MM.1S (cell line): ENCODE measurements around the gene PPP4R3A.
"Not testable (repeated sequence)": the region's sequence is repeated elsewhere in the genome, so short reads cannot be mapped to it uniquely, and the experiment has no call there.

Source experiments
- DNase-seq: peaks from one replicate; pipeline ENCODE4 v3.0.0-alpha.2; 2015
- H2AFZ ChIP-seq: fragments of 300-600 bp; sonication (generic); 2 replicates; pipeline ENCODE4 v1.6.0; 2016; ENCODE audit warnings: antibody characterized with exemption, low read length
- H3F3A ChIP-seq: fragments of 300-600 bp; sonication (generic); 2 replicates; pipeline ENCODE4 v1.6.1; 2016; ENCODE audit warnings: mild to moderate bottlenecking, antibody characterized with exemption, low read length, moderate library complexity, mixed read lengths; ENCODE audit not compliant: insufficient read depth
- H3K27ac ChIP-seq: fragments of 300-600 bp; sonication (generic); 2 replicates; pipeline ENCODE4 v1.5.1; 2016; ENCODE audit warnings: mild to moderate bottlenecking, low read length
- H3K27me3 ChIP-seq: fragments of 300-600 bp; sonication (generic); replicated peaks from 2 replicates; pipeline ENCODE4 v1.6.0; 2016; ENCODE audit warnings: low read length; ENCODE audit not compliant: insufficient read depth
- H3K36me3 ChIP-seq: fragments of 300-600 bp; sonication (generic); replicated peaks from 2 replicates; pipeline ENCODE4 v1.6.1; 2016; ENCODE audit warnings: mild to moderate bottlenecking, low read length, mixed read lengths; ENCODE audit not compliant: insufficient read depth
- H3K4me1 ChIP-seq: fragments of 300-600 bp; sonication (generic); 2 replicates; pipeline ENCODE4 v1.6.1; 2016; ENCODE audit warnings: low read length, mixed read lengths
- H3K4me2 ChIP-seq: fragments of 300-600 bp; sonication (generic); 2 replicates; pipeline ENCODE4 v1.6.0; 2016; ENCODE audit warnings: low read depth, low read length
- H3K4me3 ChIP-seq: fragments of 300-600 bp; sonication (generic); 2 replicates; pipeline ENCODE4 v1.5.1; 2016; ENCODE audit warnings: low read length, mixed read lengths
- H3K79me2 ChIP-seq: fragments of 300-600 bp; sonication (generic); 2 replicates; pipeline ENCODE4 v1.6.1; 2016; ENCODE audit warnings: mixed run types, low read length, mixed read lengths
- H3K9ac ChIP-seq: fragments of 300-600 bp; sonication (generic); 2 replicates; pipeline ENCODE4 v1.6.1; 2016; ENCODE audit warnings: low read length, mixed read lengths
- H3K9me2 ChIP-seq: fragments of 300-600 bp; sonication (generic); replicated peaks from 2 replicates; pipeline ENCODE4 v1.6.1; 2016; ENCODE audit warnings: mild to moderate bottlenecking, low read length, mixed read lengths; ENCODE audit not compliant: insufficient read depth
- H3K9me3 ChIP-seq: fragments of 300-600 bp; sonication (generic); replicated peaks from 2 replicates; pipeline ENCODE4 v1.6.1; 2016; ENCODE audit warnings: mild to moderate bottlenecking, low read length, mixed read lengths; ENCODE audit not compliant: insufficient read depth
- H4K20me1 ChIP-seq: fragments of 300-600 bp; sonication (generic); 2 replicates; pipeline ENCODE4 v1.6.1; 2016; ENCODE audit warnings: mild to moderate bottlenecking, low read length, moderate library complexity, mixed read lengths; ENCODE audit not compliant: insufficient read depth
- CTCF ChIP-seq: fragments of 300-600 bp; sonication (generic); IDR thresholded peaks from 2 replicates; pipeline ENCODE4 v1.5.1; 2016; ENCODE audit warnings: antibody characterized with exemption, low read length, mixed read lengths
- EZH2 ChIP-seq: fragments of 300-600 bp; sonication (generic); optimal IDR thresholded peaks from 2 replicates; pipeline ENCODE3; 2017; ENCODE audit warnings: low read depth, mild to moderate bottlenecking, antibody characterized with exemption, low read length, mixed read lengths
- EZH2phosphoT487 ChIP-seq: fragments of 300-600 bp; sonication (generic); IDR thresholded peaks from 2 replicates; pipeline ENCODE4 v1.6.1; 2018; ENCODE audit warnings: antibody characterized with exemption, low read length

PPP4R3A gene

GRCh38 chr14:91496790-91497189 lies 13.3 kb downstream of the PPP4R3A start:
- Histone ChIP-seq H3K4me2 (peak overlapping the region; percentile 35; the same call in 1 of the 2 replicates), H3K4me3 (no peak overlapping the region), H3K79me2 (peaks cover 96% of the 10 kb centered on the region), H3K36me3 (no peaks in the 10 kb centered on the region), H3K9me2 (no peaks in the 10 kb centered on the region), H3K4me1 (peaks cover 15% of the 10 kb centered on the region), H3K9ac (no peak overlapping the region), H3F3A (peaks cover 19% of the 10 kb centered on the region), H3K9me3 (no peaks in the 10 kb centered on the region), H2AFZ (no peak overlapping the region), H3K27ac (no peak overlapping the region; the same call in 1 of the 2 replicates), H4K20me1 (peaks cover 24% of the 10 kb centered on the region), H3K27me3 (no peaks in the 10 kb centered on the region)
- TF ChIP-seq CTCF (no peak), EZH2 (no peak), EZH2phosphoT487 (no peak)
- DNase-seq, result no peak

GRCh38 chr14:91494392-91495065 lies 15.6 kb downstream of the PPP4R3A start:
- H3K27ac ChIP-seq, result peak overlapping the region; percentile 44; the same call in 1 of the 2 replicates
- H3F3A ChIP-seq, result peaks cover 19% of the 10 kb centered on the region
- H3K4me2 ChIP-seq, result peak overlapping the region; percentile 35; the same call in 1 of the 2 replicates
- H3K79me2 ChIP-seq, result peaks cover 95% of the 10 kb centered on the region
- not testable (repeated sequence) for H3K9ac ChIP-seq, DNase-seq, H3K9me2 ChIP-seq, H2AFZ ChIP-seq, H3K36me3 ChIP-seq, H3K4me3 ChIP-seq, H3K9me3 ChIP-seq, H3K27me3 ChIP-seq
- H4K20me1 ChIP-seq, result peaks cover 24% of the 10 kb centered on the region
- H3K4me1 ChIP-seq, result peaks cover 15% of the 10 kb centered on the region

- Histone ChIP-seq H3K4me2 (no peak overlapping the region), H3K36me3 (no peaks in the 10 kb centered on the region; the same call in 1 of the 2 replicates), H3K9ac (no peak overlapping the region), H3K27ac (no peak overlapping the region), H3K4me3 (no peak overlapping the region), H3K4me1 (peaks cover 15% of the 10 kb centered on the region), H3F3A (peaks cover 19% of the 10 kb centered on the region), H4K20me1 (peaks cover 28% of the 10 kb centered on the region), H3K9me2 (no peaks in the 10 kb centered on the region), H3K79me2 (peaks cover 96% of the 10 kb centered on the region), H3K27me3 (no peaks in the 10 kb centered on the region), H2AFZ (no peak overlapping the region), H3K9me3 (no peaks in the 10 kb centered on the region)
- DNase-seq, result no peak
- no peak for TF ChIP-seq CTCF
- TF ChIP-seq EZH2, result no peak
- TF ChIP-seq EZH2phosphoT487, result no peak
Observed at GRCh38 chr14:91493169-91493568, 16.9 kb downstream of the PPP4R3A start.

- H3K27me3 ChIP-seq, result no peaks in the 10 kb centered on the region
- H3K4me3 ChIP-seq, result no peak overlapping the region
- no peaks in the 10 kb centered on the region; the same call in 1 of the 2 replicates for H3K36me3 ChIP-seq
- H3K4me2 ChIP-seq, result no peak overlapping the region
- H3F3A ChIP-seq, result no peaks in the 10 kb centered on the region
- H3K79me2 ChIP-seq, result peaks cover 93% of the 10 kb centered on the region
- H3K27ac ChIP-seq, result no peak overlapping the region
- H2AFZ ChIP-seq, result no peak overlapping the region
- H3K9ac ChIP-seq, result no peak overlapping the region
- no peak for DNase-seq
- no peaks in the 10 kb centered on the region for H3K4me1 ChIP-seq
- H3K9me2 ChIP-seq, result no peaks in the 10 kb centered on the region
- TF ChIP-seq CTCF, result no peak
- H4K20me1 ChIP-seq, result 0 out of 2 replicates have a peak, but pooled peaks cover 7% of the 10 kb centered on the region
- no peaks in the 10 kb centered on the region for H3K9me3 ChIP-seq
Observed at GRCh38 chr14:91484744-91485143, 25.4 kb downstream of the PPP4R3A start.
